NOMO-1 treated with DMSO at 0.1 percent for 48 hours (cell line): Measurements from ENCODE around the gene ACTN1.

Experiments
- DNase-seq: peaks from one replicate; lab custom pipeline; 2025; ENCODE audit not compliant: unreplicated experiment; lab: John Stamatoyannopoulos, UW

ACTN1 gene

DNA sequence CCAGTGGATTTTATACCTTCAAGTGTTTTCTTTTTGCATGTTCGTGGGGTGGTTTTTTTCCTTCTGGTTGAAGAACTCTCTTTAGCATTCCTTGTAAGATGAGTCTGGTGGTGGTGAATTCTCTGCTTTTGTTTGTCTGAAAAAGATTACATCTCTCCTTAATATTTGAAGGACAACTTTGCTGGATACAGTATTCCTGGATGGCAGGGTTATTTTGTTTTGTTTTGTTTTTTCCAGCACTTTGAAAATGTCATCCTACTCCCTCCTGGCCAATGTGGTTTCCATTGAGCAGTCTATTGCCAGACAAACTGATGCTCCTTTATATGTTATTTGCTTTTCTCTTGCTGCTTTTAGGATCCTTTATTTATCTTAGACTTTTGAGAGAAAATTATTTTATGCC is 143.0 kb downstream of the ACTN1 start:
- no peak for DNase-seq

DNA sequence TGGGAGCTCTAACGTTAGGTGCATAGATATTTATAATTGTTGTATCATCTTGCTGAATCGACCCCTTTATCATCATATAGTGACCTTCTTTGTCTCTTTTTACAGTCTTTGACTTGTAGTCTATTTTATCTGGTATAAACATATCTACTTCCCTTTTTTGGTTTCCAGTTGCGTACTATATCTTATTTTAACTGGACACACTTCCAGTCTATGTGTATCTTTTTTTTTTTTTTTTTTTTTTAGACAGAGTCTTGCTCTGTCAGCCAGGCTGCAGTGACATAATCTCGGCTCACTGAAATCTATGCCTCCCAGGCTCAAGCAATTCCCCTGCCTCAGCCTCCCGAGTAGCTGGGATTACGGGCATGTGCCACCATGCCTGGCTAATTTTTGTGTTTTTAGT is 144.3 kb downstream of the ACTN1 start:
- peak; percentile 39 for DNase-seq

DNA sequence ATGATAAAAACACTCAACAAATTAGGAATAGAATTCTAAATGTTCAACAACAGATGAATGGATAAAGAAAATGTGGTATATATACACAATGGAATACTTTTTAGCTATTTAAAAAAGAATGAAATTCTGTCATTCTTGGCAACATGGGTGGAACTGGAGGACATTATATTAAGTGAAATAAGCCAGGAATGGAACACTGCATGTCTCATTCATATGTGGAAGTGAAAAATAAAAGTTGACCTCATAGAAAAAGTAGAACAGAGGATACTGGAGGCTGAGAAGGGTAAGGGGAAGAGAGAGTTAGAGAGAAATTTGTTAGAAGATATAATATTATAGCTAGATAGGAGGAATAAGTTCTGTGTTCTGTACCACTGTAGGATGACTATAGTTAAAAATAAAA is 150.4 kb downstream of the ACTN1 start:
- no peak for DNase-seq

DNA sequence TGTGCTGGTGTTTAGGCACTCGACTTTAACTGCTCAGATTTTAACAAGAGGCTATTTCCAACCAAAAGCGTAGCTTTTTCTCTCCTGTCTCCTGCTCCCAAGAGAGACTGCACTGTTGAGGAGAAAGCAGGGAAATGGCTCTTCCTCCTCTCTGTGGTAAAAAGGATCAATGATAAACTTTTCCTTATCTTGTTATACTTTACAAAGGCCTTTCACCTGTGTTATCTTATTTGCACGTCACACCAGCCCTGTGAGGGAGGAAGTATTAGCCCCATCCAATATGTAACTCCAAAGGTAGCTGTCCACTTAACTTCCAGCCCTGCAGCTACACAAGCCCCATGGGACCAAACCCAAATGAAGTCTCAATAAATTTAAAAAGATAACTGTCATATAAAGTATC is 153.4 kb downstream of the ACTN1 start:
- DNase-seq = no peak

DNA sequence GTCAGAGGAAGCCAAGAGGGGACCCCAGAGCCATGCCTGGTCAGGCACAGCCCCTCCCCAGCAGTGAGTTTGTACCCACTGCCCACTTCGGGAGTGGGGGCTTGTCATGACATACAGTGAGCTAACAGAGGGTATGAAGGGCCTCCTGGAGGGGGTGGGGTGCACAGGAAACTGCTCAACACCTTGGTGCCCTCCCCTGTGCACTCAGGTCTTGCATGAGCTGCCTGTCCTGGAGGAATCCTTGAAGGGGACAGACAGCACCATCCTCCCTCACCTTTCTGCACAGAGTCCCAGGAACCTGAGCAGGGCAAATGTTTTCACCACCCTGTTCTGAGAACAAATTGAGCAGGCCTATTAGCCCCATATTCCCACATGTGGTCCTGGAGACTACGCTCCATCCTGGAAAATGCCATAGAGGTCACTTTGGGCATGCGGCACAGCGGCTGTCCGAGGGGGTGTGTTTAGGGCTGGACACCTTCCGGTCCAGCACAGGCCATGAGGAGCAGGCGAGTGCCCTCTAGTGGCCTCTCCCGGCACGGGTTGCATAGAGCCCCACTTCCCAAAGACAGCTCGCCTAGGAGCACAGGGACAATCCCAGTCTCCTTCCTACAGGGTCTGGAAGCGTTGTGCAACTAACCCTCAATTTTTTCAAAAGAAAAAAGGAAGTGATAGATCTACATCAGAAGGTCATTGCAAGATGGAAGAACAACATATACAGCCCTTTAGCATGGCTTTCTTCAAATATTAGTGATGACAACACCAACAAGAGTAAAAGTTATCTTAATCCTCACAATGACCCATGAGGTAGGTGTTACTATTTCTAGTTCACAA is 154.4 kb downstream of the ACTN1 start:
- peak; percentile 25 for DNase-seq

DNA sequence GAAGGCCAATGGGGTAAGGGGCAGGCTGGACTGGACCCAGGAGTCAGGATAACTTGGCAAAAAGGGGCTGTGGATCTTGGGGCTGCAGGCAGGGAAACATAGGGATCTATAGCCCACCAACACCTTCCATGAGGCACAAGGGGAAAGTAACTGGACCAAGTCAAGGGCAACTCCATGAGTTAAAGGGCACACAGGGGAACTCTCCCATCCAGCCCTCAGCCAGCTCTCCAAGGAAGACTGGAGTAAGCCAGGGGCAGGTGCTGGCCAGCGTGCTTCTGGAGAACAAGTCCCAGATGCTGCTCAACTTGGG is 154.9 kb downstream of the ACTN1 start:
- no peak for DNase-seq
